HG03520 (cell line): ENCODE results near the gene SNX24.
"Not testable (repeated sequence)": the region's sequence is repeated elsewhere in the genome, so short reads cannot be mapped to it uniquely, and the experiment has no call there.

ENCODE experiments used
- ATAC-seq: cut with Tn5 transposase; IDR thresholded peaks from one replicate; pipeline ENCODE4 v1.9.1; 2021; ENCODE audit warnings: mild to moderate bottlenecking, moderate library complexity; ENCODE audit not compliant: unreplicated experiment

Gene SNX24

DNA sequence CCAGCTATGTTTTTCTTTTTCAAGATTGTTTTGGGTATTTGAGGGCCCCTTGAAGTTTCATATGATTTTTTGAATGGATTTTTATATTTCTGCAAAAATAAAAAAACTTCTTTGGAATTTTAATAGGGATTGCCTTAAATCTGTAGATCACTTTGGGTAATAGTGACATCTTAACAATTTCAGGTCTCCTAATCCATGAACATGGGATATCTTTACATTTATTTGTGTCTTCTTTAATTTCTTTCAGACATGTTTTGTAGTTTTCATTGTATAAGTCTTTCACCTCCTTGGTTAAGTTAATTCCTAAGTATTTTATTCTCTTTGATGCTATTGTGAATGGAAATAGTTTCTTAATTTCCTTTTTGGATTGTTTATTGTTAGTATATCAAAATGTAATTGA lies 112.0 kb downstream of the SNX24 start:
- ATAC-seq = no peak

DNA sequence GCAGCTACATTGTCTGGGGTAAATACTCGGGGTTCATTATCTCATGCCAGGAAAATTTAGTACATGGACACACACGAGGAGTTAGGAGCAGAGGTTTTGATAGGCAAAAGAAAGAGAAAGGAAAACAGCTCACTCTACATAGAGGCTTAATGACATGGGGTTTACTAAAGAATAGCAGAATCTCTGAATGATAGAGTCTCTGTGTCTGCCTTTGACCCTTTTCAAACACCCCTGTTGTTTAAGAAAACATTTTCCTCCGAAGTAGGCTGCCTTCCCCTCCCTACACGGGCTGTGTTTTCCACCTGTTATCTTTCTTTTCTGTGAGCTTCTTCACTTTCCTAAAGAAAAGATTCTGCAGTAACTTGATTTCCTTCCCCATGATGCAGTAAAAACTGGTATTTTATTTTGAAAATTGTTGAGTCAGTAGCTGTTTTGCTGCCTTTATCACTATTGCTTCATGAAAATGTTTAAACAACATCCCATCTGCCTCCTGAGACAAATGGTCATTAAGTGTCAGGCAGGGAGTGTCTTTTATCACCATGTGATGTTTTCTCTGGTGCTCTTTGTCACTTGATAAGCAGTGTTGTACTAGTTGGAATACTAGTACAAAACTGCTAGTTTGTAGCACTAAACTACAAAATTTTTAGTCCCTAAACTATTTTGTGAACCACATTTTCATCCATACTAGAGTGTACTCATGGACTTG lies 114.5 kb downstream of the SNX24 start:
- ATAC-seq = no peak

DNA sequence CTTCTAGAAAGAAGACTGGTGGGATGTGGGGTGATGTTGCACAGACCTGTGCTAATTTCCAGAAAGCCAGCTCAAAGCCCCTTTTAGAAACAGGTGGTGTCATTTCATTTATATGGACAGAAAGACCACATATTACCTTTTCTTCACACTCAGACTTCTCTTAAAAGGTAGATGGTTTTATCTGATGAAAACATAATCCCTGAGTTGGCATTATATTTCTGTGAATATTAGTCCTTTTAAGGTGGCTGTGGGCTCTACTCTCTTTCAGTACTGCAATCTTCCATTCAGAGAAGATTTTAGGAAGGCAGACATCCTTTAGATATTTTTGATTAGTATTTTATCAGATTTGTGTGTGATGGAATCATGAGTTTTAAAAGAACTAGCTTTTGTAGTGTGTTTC lies 117.9 kb downstream of the SNX24 start:
- no peak for ATAC-seq

DNA sequence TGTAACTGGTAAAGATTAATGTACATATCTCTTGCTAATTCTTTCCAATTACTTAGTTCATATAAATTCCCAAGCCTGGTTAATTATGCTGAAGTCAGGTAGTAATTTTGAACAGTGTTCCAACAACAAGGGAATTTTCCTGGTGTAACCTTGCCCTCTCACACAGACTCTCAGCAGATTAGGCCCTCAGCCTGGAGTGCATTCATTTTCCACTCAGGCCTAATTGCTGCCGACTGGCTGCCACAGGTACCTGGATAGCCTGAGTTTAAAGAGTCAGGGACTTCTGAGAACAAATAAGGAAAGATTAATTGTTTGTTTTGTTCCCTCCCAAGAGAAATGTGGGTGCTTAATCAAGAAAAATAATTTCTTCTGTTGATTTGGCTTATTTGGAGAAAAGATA lies 119.7 kb downstream of the SNX24 start:
- no peak for ATAC-seq

DNA sequence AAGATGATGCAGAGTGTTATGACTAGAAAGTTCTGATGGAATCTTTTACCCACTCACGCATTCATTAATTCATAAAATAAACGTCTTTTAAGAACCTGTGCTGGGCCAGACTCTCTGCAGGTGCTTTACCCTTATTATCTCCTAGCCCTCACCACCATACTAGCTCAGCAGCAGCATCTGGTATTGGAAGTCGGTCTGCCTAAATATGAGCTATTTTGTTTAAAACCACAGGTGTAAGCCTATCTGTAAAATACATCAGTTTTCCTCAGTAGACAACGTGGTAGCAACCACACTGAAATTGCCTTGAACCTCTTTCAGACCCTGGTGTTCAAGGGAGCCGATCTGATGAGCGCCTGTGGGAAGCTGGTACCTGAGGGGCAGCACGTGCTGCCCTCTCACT lies 121.7 kb downstream of the SNX24 start:
- ATAC-seq = no peak

DNA sequence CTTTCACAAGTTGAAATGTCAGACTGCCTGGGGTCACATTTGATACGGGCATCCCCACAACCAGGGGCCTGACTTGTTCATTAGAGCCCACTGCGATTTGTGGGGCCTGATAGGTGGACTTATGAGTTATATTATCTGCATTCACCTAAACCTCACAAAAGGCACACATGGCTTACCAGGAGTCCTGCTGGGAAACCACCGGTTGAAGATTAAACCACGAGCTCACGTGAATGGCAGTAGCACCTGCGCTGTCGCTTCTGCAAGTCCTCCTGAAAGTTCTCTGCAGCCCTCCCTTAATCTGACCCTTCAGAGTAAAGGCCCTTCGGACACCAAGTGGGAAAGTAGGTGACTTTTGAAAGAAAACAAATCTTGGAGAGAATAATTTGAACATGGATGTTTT lies 122.2 kb downstream of the SNX24 start:
- ATAC-seq = peak; percentile 92

DNA sequence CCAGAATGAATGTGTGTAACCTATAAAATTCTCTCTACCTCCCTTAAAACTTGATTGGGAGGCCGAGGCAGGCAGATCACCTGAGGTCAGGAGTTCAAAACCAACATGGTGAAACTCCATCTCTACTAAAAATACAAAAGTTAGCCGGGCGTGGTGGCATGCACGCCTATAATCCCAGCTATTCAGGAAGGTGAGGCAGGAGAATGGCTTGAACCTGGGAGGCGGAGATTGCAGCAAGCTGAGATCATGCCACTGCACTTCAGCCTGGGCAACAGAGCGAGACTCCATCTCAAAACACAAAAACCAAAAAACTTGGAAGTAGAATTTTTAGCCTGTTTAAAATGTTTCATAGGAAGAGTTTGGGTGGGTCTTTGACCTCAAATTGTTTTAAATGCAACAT lies 122.6 kb downstream of the SNX24 start:
- ATAC-seq = not testable (repeated sequence)

DNA sequence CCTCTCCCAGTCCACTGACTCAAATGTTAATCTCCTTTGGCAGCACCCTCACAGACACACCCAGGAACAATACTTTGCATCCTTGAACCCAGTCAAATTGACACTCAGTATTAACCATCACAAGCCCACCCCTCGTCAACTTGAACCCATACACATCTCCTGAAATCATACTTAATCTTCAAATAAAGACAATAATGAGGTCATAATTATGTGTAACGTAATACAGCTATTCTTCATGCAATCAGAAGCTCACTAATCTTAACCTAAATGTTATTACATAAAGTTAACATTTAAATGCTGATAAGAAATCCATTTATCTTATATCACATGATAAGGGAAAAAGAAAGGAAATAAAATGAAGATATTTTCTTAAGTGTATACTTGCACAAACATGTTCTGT lies 125.9 kb downstream of the SNX24 start:
- ATAC-seq = no peak

DNA sequence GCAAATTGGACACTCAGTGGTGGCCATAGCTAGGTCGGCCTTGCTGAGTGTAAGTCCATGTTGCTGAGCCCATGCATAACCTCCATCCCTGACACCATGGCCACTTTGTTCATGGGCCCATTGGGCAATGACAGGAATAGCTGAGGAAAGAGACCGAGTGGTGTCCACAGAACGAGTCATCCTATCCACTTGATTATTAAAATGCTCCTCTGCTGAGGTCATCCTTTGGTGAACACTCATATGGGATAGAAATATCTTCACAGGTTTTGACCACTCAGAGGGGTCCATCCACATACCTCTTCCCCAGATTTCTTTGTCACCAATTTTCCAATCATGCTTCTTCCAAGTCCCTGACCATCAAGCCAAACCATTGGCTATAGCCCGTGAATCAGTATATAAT lies 127.5 kb downstream of the SNX24 start:
- ATAC-seq = no peak

DNA sequence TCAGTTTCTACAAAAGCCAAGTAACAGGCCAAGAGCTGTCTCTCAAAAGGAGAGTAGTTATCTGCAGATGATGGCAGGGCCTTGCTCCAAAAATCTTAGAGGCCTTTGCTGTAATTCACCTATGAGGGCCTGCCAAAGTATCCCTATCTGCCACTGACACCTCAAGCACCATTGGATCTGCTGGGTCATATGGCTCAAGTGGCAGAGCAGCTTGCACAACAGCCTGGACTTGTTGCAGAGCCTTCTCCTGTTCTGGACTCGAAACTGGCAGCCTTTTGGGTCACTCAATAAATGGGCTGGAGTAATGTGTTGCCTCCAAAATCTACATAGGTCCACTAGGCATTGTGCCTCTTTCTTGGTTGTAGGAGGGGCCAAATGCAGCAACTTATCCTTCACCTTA lies 128.3 kb downstream of the SNX24 start:
- not testable (repeated sequence) for ATAC-seq

DNA sequence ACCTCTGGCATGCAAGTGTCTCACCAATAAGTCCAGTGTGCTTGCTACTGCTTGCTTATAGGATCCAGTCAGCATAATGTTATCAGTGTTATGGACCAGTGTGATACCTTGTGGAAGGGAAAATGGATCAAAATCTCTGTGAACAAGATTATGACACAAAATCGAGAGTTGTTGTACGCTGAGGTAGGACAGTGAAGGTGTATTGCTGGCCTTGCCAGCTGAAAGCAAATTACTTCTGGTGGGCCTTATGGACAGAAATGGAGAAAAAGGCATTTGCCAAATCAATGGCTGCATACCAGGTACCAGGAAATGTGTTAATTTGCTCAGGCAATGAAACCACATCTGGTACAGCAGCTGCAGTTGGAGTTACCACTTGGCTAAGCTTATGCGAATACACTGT lies 128.8 kb downstream of the SNX24 start:
- ATAC-seq = not testable (repeated sequence)

DNA sequence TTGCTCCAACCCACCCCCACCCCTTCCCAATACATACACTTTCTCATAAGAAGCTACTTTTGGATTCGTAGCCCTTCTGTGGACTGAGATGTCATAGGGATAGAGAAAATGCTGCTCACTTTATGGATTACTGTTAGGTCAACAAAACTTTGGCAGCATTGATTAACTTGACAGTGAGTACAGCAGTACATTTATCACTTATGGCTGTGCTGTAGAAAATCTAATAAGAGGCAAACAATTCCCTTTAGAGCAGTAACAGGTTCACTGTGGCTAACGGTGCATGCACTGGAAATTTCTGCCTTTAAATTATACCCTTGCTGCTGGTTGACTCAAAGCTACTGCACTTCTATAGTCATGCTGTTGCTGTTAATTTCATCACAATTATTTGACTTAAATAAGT lies 131.9 kb downstream of the SNX24 start:
- ATAC-seq = no peak

DNA sequence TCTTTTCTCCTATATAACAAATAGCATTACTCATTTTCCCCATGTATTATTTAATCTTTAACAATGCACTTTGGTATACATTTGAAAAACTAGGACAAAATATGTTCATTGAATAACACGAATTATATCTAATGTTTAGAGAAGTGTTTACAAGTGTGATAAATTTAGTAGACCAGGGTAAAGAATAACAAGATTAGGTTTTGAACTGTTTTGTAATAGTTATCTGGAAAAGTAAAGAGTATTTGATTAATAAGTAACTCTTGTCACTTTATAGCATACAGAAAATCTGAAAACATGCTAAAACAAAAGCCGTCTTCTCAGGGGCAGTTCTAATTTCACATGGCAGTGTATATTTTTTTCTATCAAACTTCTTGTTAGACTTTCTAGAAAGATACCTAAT lies 132.7 kb downstream of the SNX24 start:
- no peak for ATAC-seq

DNA sequence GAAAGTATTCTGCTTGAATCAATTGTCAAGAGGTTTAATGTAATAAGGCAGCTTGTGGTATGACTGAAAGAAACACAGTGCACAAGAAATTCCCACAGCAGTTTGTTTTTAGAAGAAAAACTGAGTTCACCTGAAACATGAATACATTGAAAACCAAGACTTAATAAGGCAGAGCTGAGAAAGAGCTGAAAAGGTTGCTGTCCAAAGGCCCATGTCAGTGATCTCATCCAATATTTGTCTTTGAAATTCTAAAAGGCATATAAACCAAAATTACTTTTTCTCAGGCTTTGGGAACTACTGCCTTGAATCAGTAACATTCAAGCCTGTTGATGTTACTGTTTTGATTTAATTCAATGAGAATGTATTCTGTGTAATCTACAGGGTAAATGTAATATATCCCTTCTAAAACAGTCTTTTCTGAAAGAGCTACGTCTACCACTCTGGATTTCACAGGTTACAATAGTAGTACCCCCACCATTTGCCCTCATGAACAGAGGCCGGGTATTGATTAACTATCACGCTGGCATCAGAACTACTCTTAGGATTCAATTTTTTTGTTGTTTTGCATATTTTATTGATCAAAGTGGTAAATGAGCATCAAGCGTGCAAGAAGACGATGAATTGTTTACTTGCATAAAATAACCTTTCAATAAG lies 133.4 kb downstream of the SNX24 start:
- ATAC-seq = no peak

DNA sequence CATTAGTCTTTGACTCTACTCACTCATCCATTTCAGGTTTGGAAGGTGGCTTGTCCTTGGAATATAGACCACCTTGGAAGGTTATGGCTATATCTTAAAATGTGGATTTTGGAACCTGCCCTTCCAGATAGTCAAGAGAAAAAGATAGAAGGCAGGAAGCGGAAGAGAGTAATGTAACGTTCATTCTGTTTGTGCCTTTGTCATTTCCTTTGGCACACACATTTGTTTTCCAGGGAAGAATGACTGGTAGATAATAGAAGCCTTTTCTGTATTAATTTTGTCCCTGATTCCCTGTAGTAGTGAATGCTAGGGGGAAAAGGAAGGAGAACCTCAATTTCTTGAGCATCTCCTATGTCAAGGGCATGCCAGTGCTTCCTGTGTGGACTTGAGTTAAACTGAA lies 136.4 kb downstream of the SNX24 start:
- ATAC-seq = no peak

DNA sequence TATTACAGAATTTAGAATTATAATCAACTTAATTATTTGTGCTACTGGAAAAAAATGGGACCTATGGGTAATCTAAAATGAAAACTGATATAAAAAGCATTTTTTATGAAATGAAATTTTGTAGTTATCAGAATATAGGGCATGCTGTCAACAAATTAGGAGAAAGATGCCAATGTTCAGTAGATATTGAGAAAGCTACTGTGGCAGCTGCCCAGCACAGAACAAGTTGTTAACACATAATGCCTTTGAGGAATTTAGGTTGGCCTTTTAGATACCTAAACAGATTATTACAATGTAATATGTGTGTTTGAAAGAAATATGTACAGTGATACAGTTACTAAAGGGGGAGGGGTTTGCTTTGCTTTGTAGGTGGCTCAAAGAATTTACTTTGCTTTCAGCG lies 137.0 kb downstream of the SNX24 start:
- no peak for ATAC-seq

DNA sequence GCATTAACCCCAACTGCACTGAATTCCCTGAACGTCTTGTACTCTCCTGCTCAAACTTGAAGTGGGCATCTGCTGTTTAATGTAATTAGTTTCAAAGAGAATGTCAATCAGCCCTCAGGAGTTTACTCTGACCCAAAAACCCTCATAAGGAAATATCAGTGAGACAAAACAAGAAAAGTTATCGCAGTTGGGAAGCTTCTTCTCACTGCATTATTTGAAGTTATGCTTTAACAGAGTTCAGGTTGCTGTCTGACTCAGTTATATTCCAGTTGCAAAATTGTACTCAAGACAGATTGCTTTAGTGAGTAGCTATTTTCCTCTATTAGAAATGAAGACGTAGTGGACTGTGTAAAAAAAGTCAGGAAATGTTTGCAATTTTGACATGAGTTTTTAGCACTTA lies 139.0 kb downstream of the SNX24 start:
- no peak for ATAC-seq

DNA sequence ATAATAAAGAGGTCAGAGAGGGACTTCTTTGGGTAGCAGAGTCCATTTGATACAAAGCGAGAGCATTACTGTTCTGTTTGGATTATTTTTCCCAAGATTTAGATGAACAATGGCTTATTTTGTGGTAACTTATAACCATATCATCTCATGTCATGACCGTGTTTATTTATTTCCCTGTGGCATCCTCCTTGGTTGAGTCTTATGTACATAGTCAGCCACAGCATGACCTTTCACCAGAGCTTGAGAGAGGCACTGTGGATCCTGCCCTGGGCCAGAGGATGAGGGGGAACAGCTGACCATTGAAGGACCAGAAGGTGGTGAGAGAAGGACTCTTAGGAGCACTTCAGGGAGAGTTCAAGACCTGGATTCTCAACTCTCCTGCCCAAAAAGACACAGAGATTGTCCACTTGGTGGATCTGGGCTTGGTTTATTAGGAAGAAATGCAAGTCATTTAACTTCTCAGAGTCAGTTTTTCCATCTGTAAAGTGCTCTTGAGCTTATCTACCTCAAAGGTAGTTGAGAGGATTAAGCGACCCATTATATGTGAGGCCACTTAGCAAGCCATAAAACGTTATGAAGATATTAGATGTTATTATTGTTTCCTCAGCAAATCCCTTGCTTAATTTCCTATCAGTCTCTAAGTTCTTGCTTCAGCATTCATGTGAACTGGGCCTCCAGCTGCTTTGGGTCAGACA lies 139.7 kb downstream of the SNX24 start:
- no peak for ATAC-seq

DNA sequence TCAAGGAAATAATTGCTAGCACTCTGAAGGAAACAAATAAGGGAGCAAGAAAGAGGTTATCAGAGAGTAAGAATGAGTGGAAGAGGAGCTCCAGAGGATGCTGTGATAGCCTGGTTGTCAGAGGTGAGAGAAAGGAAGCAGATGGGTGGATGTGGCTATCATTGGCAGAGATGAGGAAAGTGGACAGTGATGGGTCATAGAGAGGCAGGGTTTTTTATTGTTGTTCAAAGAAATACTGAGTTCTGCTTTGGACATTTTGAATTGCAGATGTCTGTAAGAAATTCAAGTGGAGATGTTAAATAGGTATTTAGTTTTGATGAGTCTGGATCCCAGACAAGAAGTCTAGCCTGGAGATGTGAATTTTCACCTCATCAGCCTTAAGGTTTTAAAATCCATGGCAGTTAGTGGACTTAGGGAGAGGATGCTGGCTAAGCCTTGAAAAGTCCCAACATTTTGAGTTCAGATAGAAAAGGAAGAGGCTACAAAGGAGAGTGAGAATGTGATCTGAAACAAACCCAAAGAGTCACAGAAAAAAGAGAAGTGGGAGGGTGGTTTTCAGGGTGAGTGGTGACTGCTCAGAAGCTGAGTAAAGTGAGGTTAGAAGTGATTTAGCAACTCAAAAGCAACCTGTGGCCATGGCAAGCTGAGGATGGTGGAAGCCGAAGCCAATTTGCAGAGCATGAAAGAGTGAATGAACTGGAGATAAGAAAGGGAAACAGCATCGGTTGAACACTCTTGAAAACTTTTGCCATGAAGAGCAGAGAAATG lies 140.7 kb downstream of the SNX24 start:
- ATAC-seq = peak; percentile 94

DNA sequence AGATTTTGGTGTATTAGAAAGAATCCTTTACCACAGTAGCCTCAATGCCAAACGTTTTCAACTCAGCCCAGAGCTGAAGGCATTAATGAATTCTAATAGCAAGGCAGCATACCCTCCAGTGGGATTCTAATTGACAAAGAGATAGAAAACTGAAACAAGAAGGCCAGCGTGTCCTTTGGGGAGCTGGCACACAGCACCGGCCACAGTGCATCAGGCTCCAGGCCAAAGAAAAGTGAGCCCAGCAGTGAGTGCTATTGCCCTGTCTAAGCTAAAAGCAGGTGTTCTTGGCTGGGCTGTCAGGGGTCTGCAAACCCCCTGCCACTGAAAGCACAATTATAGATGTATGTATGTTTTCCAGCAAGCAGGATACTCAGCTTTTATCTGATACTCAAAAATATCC lies 150.7 kb downstream of the SNX24 start:
- ATAC-seq = no peak

DNA sequence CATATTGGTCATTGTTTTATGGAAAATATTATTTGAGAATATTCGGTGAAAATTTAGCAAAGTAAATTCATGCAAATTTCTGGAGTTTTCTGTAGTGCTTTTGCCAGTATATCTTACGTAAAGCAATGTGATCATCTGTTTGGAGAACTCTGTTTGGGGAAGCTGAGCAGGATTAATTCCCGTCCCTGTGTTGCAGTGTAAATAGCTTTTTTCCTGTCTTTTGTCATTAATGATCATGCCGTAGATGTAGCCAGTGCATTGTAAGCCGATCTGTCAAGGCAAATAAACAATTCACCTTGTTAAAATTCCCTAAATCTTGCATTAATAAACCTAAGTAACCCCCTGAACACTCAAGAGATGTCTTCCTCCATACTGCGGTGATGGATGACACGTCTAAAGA lies 151.9 kb downstream of the SNX24 start:
- no peak for ATAC-seq
